ENCODE data around the gene SRGAP2B. TPM values are rescaled to one million over a fixed set of nuclear protein-coding genes. Genes with fewer than 3 reads are reported as not detected.
"Not testable (repeated sequence)": the region's sequence is repeated elsewhere in the genome, so short reads cannot be mapped to it uniquely, and the experiment has no call there.

The SRGAP2B gene
- total RNA-seq, 4 donors from 2014 or later: 11.8 to 44.6 (median 20.3) TPM

DNA sequence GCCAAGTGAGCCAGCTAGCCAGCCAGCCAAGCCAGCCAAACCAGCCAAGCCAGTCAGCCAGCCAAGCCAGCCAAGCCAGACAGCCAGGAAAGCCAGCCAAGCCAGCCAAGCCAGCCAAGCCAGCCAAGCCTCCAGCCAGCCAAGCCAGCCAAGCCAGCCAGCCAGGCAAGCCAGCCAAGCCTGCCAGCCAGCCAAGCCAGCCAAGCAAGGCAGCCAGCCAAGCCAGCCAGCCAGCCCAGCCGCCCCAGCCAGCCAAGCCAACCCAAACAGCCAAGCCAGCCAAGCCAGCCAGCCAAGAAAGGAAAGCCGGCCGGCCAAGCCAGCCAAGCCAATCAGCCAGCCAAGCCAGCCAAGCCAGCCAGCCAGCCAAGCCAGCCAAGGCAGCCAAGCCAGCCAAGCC, 236.5 kb downstream of the SRGAP2B start:
- H3K9me3 ChIP-seq; H3K27ac ChIP-seq (replicated peaks in 1 of 4); H3K27me3 ChIP-seq; H3K4me3 ChIP-seq; DNase-seq (ENCODE audit: extremely low spot score); intact Hi-C loops (cut with DNase I); H3K36me3 ChIP-seq; H3K4me1 ChIP-seq: not testable (repeated sequence)
- no CpG with 5 or more reads among the region's 3 CpGs for WGBS

Small RNA genes lying within 50 kb of the gene (small RNA-seq; reads per million reads assigned to genes)
- gene AC242498.1: 0 reads per million in 3 donors

Other genes starting within 250 kb of the SRGAP2B start
- gene FAM72D, start 646 bp upstream of the SRGAP2B start, total RNA-seq: under 1 TPM in 1 of 4 donors, not detected in 3; 0.42 TPM
- not detected for gene PPIAL4D, start 146.8 kb upstream of the SRGAP2B start, total RNA-seq

Data from esophagus muscularis mucosa (tissue), 4 donors.